Activated B cell treated with CpG ODN at 0.5 μM for 24 hours (primary cell): ENCODE results near the gene ADCY1. TPM values are rescaled to one million over a fixed set of nuclear protein-coding genes. Genes with fewer than 3 reads are reported as not detected.
"Not testable (repeated sequence)": the region's sequence is repeated elsewhere in the genome, so short reads cannot be mapped to it uniquely, and the experiment has no call there.

Experiments used
- ATAC-seq: fragments of 200-7000 bp; cut with Tn5 transposase; one replicate; pipeline ENCODE4 v1.10.0; 2021; ENCODE audit warnings: low read depth, mild to moderate bottlenecking, moderate library complexity
- CTCF ChIA-PET: fragments of 350-600 bp; sonication (Branson Sonifier 250); formaldehyde crosslinking; loops from one replicate; lab custom pipeline; 2021; ENCODE audit warnings: antibody characterized with exemption; lab: Charles Lee
- POLR2A ChIA-PET: fragments of 350-600 bp; sonication (Branson Sonifier 250); formaldehyde crosslinking; loops from one replicate; lab custom pipeline; 2021; ENCODE audit warnings: antibody characterized with exemption; lab: Charles Lee
- DNase-seq: peaks from one replicate; pipeline ENCODE4 v3.0.0; 2022
- H3K27ac Mint-ChIP-seq: one replicate; pipeline ENCODE4 v1.8.0; 2020; ENCODE audit warnings: mixed read lengths
- H3K27me3 Mint-ChIP-seq: one replicate; pipeline ENCODE4 v1.8.0; 2021; ENCODE audit warnings: mixed read lengths
- H3K36me3 Mint-ChIP-seq: one replicate; pipeline ENCODE4 v1.8.0; 2021; ENCODE audit warnings: low read depth, mixed read lengths
- H3K4me1 Mint-ChIP-seq: one replicate; pipeline ENCODE4 v1.8.0; 2021; ENCODE audit warnings: mixed read lengths
- H3K4me3 Mint-ChIP-seq: one replicate; pipeline ENCODE4 v1.8.0; 2020; ENCODE audit warnings: mild to moderate bottlenecking, mixed read lengths
- H3K9me3 Mint-ChIP-seq: one replicate; pipeline ENCODE4 v1.8.0; 2020; ENCODE audit warnings: mixed read lengths
- intact Hi-C: fragments of 100-400 bp; cut with micrococcal nuclease; formaldehyde crosslinking; loops from one replicate; pipeline ENCODE4 v1.15.1; 2024
- total RNA-seq: library from RNA; stranded (reverse); gene quantifications from 2 replicates; pipeline ENCODE4 v1.2.3, GENCODE V29; 2022
- TF ChIP-seq, protein P1 (sequence below): fragments of 200-600 bp; IDR thresholded peaks from one replicate; pipeline ENCODE4 v1.8.0; 2022; ENCODE audit warnings: antibody characterized with exemption, mild to moderate bottlenecking

ADCY1 gene
- total RNA-seq, 1 donor from 2014 or later, result not detected

DNA sequence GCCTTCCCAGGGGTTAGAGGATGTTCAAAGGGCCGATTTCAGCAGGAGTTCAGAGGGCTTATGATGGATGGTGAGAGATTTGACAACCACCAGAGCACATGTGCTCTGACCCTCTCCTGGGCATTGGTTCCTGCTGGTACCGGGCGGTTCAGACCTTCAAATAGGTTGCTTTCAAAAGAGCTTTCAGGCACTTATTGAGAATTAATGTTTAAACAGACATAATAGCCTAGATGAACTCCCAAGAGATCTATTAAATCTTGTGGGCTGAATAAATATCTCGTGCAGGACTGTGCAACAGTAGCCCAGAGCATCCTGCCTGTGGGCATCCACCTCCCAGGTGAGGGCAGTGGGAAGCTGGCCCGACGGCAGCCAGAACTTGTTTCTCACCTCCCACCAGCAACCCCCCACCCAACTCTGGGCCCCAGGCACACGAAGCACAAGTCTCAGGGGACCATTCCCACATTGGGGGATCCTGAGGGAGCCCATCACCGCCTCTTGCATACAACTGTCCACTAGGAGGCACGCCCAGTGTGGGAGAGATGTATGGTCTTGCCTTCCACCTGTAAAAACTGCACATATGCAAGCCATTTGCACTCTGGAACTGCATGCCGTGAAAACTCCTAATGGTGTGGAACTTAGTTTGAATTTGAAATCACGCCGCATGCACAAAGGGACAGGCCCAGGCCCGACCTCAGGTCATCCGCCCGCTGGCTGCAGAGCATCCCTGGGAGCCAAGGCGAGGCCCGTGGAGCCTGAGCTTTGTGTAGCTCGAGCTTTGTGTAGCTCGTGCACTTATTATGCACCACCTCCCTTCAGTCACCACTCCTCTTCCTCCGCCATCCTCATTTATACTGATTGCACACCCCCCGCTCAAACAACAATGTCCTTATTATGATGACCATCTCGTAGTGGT lies 147.8 kb downstream of the ADCY1 start:
- POLR2A ChIA-PET, result no interaction called here
- intact Hi-C loops, result no loop called here
- Mint-ChIP-seq H3K36me3 (peaks cover 44% of the 10 kb centered on the region), H3K4me3 (no peak overlapping the region), H3K27ac (no peak overlapping the region), H3K27me3 (no peaks in the 10 kb centered on the region), H3K9me3 (no peaks in the 10 kb centered on the region), H3K4me1 (no peaks in the 10 kb centered on the region)
- TF ChIP-seq, protein P1, sequence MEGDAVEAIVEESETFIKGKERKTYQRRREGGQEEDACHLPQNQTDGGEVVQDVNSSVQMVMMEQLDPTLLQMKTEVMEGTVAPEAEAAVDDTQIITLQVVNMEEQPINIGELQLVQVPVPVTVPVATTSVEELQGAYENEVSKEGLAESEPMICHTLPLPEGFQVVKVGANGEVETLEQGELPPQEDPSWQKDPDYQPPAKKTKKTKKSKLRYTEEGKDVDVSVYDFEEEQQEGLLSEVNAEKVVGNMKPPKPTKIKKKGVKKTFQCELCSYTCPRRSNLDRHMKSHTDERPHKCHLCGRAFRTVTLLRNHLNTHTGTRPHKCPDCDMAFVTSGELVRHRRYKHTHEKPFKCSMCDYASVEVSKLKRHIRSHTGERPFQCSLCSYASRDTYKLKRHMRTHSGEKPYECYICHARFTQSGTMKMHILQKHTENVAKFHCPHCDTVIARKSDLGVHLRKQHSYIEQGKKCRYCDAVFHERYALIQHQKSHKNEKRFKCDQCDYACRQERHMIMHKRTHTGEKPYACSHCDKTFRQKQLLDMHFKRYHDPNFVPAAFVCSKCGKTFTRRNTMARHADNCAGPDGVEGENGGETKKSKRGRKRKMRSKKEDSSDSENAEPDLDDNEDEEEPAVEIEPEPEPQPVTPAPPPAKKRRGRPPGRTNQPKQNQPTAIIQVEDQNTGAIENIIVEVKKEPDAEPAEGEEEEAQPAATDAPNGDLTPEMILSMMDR, result no peak
- CTCF ChIA-PET, result no interaction called here
- DNase-seq, result no peak
- ATAC-seq, result no peak

DNA sequence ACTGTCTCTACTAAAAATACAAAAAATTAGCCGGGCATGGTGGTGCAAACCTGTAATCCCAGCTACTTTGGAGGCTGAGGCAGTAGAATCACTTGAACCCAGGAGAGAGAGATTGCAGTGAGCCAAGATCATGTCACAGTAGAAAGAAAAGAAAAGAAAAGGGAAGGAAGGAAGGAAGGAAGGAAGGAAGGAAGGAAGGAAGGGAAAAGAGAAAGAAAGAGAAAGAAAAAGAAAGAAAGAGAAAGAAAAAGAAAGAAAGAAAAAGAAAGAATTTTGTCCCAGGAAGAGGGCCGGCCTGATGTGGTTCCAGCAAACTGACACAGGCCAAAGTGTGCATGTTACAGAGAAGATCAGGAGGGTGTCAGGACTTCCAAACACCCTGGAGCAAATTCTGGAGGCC lies 151.1 kb downstream of the ADCY1 start:
- H3K4me3 Mint-ChIP-seq, DNase-seq, intact Hi-C loops, H3K27ac Mint-ChIP-seq, H3K4me1 Mint-ChIP-seq, H3K27me3 Mint-ChIP-seq, H3K9me3 Mint-ChIP-seq, ATAC-seq, CTCF ChIA-PET, POLR2A ChIA-PET: not testable (repeated sequence)
- peaks cover 63% of the 10 kb centered on the region for H3K36me3 Mint-ChIP-seq

DNA sequence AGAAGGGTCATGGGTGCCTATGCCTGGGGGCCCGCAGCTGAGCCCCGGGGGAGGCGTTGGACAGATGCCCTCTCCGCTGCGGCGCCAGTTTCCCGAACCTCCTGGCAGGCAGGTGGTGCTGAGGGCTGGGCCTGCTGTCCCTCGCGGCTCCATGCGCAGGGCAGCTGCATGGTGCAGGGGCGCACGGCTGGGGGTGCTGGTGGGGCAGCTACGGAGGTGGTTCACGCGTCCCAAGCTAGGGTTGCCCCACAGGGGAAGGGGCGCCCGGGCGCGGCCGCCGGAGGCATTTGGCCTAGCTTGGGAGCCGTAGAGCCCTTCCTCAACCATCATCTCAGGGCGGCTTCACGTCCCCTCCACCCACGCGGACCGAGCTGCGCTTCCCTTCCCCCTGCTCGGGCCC lies 152.7 kb downstream of the ADCY1 start:
- POLR2A ChIA-PET, result no interaction called here
- H3K36me3 Mint-ChIP-seq, result peaks cover 66% of the 10 kb centered on the region

DNA sequence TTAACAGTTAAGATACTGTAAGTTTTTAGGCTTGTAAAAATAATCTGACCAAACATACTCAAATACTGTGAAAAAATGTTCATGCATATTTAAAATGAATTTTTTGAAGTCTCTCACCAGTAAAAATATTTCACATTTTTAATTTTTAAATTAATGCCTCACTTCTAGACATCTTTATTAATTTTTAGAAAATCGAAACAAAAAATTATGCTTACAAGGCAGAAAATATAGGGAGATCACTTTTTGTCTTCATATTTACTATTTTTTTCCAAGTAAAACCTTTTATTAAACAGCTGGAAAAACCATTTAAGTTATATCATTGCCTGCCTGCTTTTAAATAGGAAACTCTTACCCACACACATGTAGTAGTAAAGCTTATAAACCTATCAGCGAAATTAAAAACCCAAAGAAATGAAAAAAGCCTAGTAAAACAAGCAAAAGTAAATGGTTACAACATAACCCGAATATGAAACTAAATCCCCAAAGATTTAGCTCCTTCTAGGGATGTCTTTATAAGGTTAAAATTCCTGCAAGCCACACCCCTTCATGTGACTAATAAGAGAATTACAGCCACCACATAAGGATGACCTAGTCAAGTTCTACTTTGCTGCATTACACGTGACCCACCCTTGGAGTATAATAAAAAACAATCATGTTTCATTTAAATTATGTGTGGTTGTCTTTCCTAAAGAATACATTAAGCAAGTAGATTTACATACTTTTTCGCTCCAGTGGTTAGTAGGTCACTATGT lies 157.7 kb downstream of the ADCY1 start:
- H3K27ac Mint-ChIP-seq, H3K9me3 Mint-ChIP-seq, ATAC-seq, H3K4me1 Mint-ChIP-seq, H3K4me3 Mint-ChIP-seq, POLR2A ChIA-PET, DNase-seq, CTCF ChIA-PET, H3K27me3 Mint-ChIP-seq, intact Hi-C loops: not testable (repeated sequence)
- peaks cover 34% of the 10 kb centered on the region for H3K36me3 Mint-ChIP-seq

More for the DNA sequence above, 152.7 kb downstream of the ADCY1 start:
- Mint-ChIP-seq H3K27ac (no peak overlapping the region), H3K4me1 (no peaks in the 10 kb centered on the region), H3K27me3 (no peaks in the 10 kb centered on the region), H3K9me3 (peaks cover 3% of the 10 kb centered on the region), H3K4me3 (no peak overlapping the region)
- intact Hi-C loops, result no loop called here
- DNase-seq, result no peak
- CTCF ChIA-PET, result no interaction called here
- TF ChIP-seq, protein P1, result no peak
- ATAC-seq, result no peak

DNA sequence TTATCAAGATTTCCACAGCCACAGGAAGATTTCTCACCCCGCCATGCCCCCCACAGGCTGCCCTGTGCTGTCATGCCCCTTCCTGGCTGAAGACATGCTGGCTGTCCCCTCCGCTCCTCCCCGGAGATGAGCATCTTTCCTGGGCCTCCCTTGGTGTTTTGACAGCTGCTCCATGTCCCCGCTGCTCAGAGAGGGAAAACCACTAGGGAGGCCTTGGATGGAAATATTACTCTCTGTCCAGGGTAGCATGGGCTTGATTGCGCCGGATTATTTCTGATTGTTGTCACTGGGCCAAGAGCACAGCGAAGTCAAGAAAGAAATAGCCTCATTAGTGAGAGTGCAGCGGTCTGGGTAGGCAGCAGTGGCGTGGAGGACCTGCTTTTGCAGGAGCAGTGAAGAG lies 164.8 kb downstream of the ADCY1 start:
- H3K9me3 Mint-ChIP-seq, ATAC-seq, CTCF ChIA-PET, H3K4me1 Mint-ChIP-seq, DNase-seq, POLR2A ChIA-PET, intact Hi-C loops, H3K27ac Mint-ChIP-seq, H3K27me3 Mint-ChIP-seq, H3K4me3 Mint-ChIP-seq: not testable (repeated sequence)
- H3K36me3 Mint-ChIP-seq, result peaks cover 52% of the 10 kb centered on the region

DNA sequence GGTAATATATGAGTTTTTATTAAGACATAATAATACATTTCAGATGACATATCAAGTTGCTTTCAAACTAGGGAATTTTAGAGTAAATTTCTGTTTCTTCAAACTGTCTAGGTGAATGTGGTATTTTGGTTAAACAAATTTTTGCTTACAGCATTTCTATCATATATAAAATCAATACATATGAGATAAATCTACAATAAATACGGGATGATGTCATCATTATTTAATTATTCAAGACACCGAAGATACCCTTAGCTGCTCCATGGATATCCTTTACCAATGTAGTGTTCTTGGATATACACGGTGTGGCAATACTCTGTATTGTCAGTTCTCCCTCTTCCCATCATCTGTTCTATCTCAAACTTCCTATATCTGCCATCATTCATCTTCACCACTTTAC lies 166.4 kb downstream of the ADCY1 start:
- intact Hi-C loops, DNase-seq, H3K4me1 Mint-ChIP-seq, POLR2A ChIA-PET, H3K4me3 Mint-ChIP-seq, H3K27me3 Mint-ChIP-seq, ATAC-seq, CTCF ChIA-PET, H3K27ac Mint-ChIP-seq, H3K9me3 Mint-ChIP-seq: not testable (repeated sequence)
- peaks cover 64% of the 10 kb centered on the region for H3K36me3 Mint-ChIP-seq

DNA sequence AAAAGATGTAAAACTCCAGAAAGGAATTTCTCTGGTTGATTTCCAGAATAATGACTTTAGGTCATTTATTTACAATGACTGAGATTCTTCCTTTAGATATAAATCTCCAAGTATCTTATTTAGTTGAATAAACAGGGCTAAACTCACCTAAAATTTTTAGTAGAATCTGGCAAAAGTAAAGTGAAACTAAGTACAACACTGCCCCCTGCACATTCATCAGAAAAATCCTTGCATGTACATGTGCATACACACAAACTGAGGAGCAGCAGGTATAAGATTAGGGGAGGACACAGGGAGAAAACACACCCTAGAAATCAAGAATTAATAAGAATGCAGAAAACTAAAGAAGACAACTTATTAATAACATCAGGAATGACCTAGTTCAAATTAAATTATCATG lies 174.8 kb downstream of the ADCY1 start:
- H3K27ac Mint-ChIP-seq, H3K4me3 Mint-ChIP-seq, CTCF ChIA-PET, ATAC-seq, DNase-seq, intact Hi-C loops, POLR2A ChIA-PET, H3K4me1 Mint-ChIP-seq, H3K9me3 Mint-ChIP-seq, H3K27me3 Mint-ChIP-seq: not testable (repeated sequence)
- peaks cover 51% of the 10 kb centered on the region for H3K36me3 Mint-ChIP-seq

DNA sequence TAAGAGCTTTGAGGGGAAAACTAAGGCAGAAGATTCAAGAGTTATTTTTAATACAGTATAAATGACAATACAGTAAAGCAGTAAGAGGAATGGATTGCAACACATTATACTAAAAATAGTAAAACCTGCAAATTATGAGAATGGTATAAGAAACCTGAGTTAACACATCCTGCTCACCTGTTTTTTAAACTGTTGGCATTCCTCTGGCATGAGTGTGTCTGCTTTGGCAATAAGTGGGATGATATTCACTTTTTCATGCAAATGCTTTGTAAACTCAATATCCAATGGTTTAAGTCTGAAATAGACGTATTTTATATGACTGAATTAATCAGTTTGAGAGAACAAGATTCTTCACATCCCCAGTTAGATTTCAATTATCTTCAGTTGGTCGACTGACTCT lies 177.2 kb downstream of the ADCY1 start:
- H3K27me3 Mint-ChIP-seq, intact Hi-C loops, H3K27ac Mint-ChIP-seq, DNase-seq, CTCF ChIA-PET, H3K9me3 Mint-ChIP-seq, H3K4me3 Mint-ChIP-seq, ATAC-seq, H3K4me1 Mint-ChIP-seq, POLR2A ChIA-PET: not testable (repeated sequence)
- peaks cover 38% of the 10 kb centered on the region for H3K36me3 Mint-ChIP-seq

DNA sequence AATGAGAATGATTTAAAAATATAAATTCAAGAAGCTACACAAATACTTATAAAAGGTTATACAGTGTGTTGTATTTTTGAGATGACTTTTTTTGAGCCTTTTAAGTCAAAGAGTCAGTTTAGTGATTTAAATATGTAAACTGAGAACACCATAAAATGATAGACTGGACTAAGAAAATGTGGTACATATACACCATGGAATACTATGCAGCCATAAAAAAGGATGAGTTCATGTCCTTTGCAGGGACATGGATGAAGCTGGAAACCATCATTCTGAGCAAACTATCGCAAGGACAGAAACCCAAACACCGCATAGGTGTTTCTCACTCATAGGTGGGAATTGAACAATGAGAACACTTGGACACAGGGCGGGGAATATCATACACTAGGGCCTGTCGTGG lies 182.2 kb downstream of the ADCY1 start:
- POLR2A ChIA-PET, H3K27ac Mint-ChIP-seq, CTCF ChIA-PET, H3K9me3 Mint-ChIP-seq, DNase-seq, H3K27me3 Mint-ChIP-seq, H3K4me3 Mint-ChIP-seq, H3K4me1 Mint-ChIP-seq, ATAC-seq: not testable (repeated sequence)
- intact Hi-C loops, result loop anchor here (2.0 kb wide), 1 partner anchor 98 kb away; no protein-coding TSS in a partner anchor
- H3K36me3 Mint-ChIP-seq, result peaks cover 21% of the 10 kb centered on the region

DNA sequence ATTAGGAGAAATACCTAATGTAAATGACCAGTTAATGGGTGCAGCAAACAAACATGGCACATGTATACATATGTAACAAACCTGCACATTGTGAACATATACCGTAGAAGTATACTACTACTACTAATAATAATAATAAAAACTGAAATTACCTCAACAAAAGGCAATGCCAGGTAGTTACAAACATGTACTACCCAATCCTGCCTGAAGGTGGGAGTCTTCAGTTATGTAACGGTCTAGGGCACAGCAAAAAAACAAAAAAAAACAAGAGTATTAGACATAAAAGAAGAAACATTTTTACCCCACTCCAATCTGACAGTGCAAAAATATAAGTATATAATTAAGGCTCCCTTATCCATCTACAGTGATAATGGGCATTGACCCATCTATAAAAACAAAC lies 182.6 kb downstream of the ADCY1 start:
- POLR2A ChIA-PET, H3K4me3 Mint-ChIP-seq, DNase-seq, ATAC-seq, H3K9me3 Mint-ChIP-seq, H3K27me3 Mint-ChIP-seq, CTCF ChIA-PET: not testable (repeated sequence)
- peaks cover 17% of the 10 kb centered on the region for H3K36me3 Mint-ChIP-seq
- peak overlapping the region; percentile 71 for H3K27ac Mint-ChIP-seq
- peaks cover 13% of the 10 kb centered on the region for H3K4me1 Mint-ChIP-seq
- intact Hi-C loops, result loop anchor here (2.0 kb wide), 1 partner anchor 98 kb away; no protein-coding TSS in a partner anchor
